ENCODE data around the gene TNFSF11.

DNA sequence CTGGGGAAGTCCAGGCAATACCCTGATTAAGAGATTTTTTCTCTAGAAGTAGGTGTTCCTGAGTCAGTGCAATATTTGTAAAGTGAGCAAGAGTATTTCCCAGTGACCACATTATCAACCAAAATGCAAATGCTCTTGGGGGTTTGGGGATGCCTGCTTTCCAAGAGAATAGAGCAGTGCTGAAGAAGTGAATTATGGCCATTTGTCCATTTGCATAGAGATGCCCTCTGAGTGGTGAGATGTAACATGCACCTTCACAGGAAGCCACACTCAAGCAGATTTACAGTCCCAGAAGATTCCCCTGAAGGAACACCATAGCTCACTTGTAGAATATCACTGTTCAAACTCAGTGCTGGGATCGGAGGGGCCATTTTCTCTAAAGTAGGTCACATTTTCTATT is 71.8 kb downstream of the TNFSF11 start:
- TF ChIP-seq CTCF (IDR thresholded peaks at IDR 0.05): no peak
- TF ChIP-seq EZH2 (IDR thresholded peaks at IDR 0.05; ENCODE audit: borderline replicate concordance, insufficient read depth, low read depth, low read length, poor library complexity, severe bottlenecking): no peak
